B cell (primary cell): ENCODE measurements around the gene ARX. TPM values are rescaled to one million over a fixed set of nuclear protein-coding genes. Genes with fewer than 3 reads are reported as not detected.

Experiments
- ATAC-seq: fragments of 200-7000 bp; cut with Tn5 transposase; one replicate; pipeline ENCODE4 v1.10.0; 2021; ENCODE audit warnings: low read depth, mild to moderate bottlenecking, moderate number of reproducible peaks, moderate library complexity
- CTCF ChIA-PET: fragments of 350-600 bp; sonication (Branson Sonifier 250); formaldehyde crosslinking; loops from one replicate; lab custom pipeline; 2021; ENCODE audit warnings: antibody characterized with exemption, inconsistent platforms; lab: Charles Lee
- POLR2A ChIA-PET: fragments of 350-600 bp; sonication (Branson Sonifier 250); formaldehyde crosslinking; loops from one replicate; lab custom pipeline; 2021; ENCODE audit warnings: antibody characterized with exemption; lab: Charles Lee
- DNase-seq: peaks from one replicate; pipeline ENCODE4 v3.0.0; 2013
- H2AFZ ChIP-seq: 2 replicates; pipeline ENCODE4 v1.6.1; 2012; ENCODE audit warnings: mild to moderate bottlenecking, low read depth, low read length; ENCODE audit not compliant: insufficient read depth, poor library complexity, severe bottlenecking
- H3K27ac ChIP-seq, 2 donors: 1 replicate in 1 of 2; 2 replicates in 1 of 2; pipeline ENCODE4 v1.5.1; 2012 to 2013; ENCODE audit warnings: low read length in 2 of 2, mild to moderate bottlenecking in 2 of 2, moderate library complexity in 1 of 2
- H3K27me3 ChIP-seq, 4 experiments: fragments of 200-600 bp in 1 of 4; sonication (generic) in 1 of 4; replicated peaks in 1 of 4; 1 replicate in 2 of 4; 2 replicates in 2 of 4; pipeline versions ENCODE4 v1.6.1 to v1.7.0; 2013 to 2016; ENCODE audit warnings: low read length in 3 of 4, mild to moderate bottlenecking in 2 of 4, mixed read lengths in 1 of 4, moderate library complexity in 1 of 4; ENCODE audit not compliant: insufficient read depth in 4 of 4, control insufficient read depth in 3 of 4; ENCODE audit errors: control extremely low read depth in 1 of 4
- H3K36me3 ChIP-seq, 2 experiments: replicated peaks in 1 of 2; 1 replicate in 1 of 2; 2 replicates in 1 of 2; pipeline versions ENCODE4 v1.6.1 to v1.7.1; 2013; ENCODE audit warnings: low read length in 1 of 2; ENCODE audit not compliant: insufficient read depth in 2 of 2, control insufficient read depth in 1 of 2; ENCODE audit errors: control extremely low read depth in 1 of 2, extremely low read depth in 1 of 2
- H3K4me1 ChIP-seq, 2 donors: fragments of 200-600 bp in 1 of 2; sonication (generic) in 1 of 2; 1 replicate in 1 of 2; 2 replicates in 1 of 2; pipeline versions ENCODE4 v1.5.1 to v1.6.1; 2013 to 2017; ENCODE audit warnings: low read length in 2 of 2; ENCODE audit not compliant: control insufficient read depth in 2 of 2, insufficient read depth in 2 of 2
- H3K4me2 ChIP-seq: replicated peaks from 2 replicates; pipeline ENCODE3; 2012; ENCODE audit warnings: mild to moderate bottlenecking, low read depth, low read length; ENCODE audit not compliant: poor library complexity, severe bottlenecking
- H3K4me3 ChIP-seq, 5 experiments: fragments of 200-600 bp in 1 of 5; sonication (generic) in 1 of 5; 1 replicate in 3 of 5; 2 replicates in 2 of 5; pipeline versions ENCODE4 v1.5.1 to v1.7.0; 2011 to 2016; ENCODE audit warnings: low read length in 4 of 5, mild to moderate bottlenecking in 4 of 5, low read depth in 2 of 5, control low read depth in 1 of 5, moderate library complexity in 1 of 5; ENCODE audit not compliant: insufficient read depth in 1 of 5; ENCODE audit errors: control extremely low read depth in 1 of 5, extremely low read depth in 1 of 5
- H3K79me2 ChIP-seq: fragments of 200-600 bp; sonication (generic); one replicate; pipeline ENCODE4 v1.6.0; 2016; ENCODE audit warnings: low read length; ENCODE audit not compliant: control insufficient read depth, insufficient read depth
- H3K9ac ChIP-seq: fragments of 200-600 bp; sonication (generic); 2 replicates; pipeline ENCODE4 v1.6.1; 2017; ENCODE audit warnings: mild to moderate bottlenecking, low read length, moderate library complexity
- H3K9me3 ChIP-seq, 3 donors: one replicate each; pipeline versions ENCODE4 v1.6.1 to v1.7.1; 2013; ENCODE audit warnings: low read length in 2 of 3; ENCODE audit not compliant: control insufficient read depth in 2 of 3, insufficient read depth in 1 of 3; ENCODE audit errors: control extremely low read depth in 1 of 3
- H4K20me1 ChIP-seq: 2 replicates; pipeline ENCODE4 v1.6.0; 2012; ENCODE audit warnings: mild to moderate bottlenecking, low read length; ENCODE audit not compliant: insufficient read depth, control insufficient read depth, poor library complexity, severe bottlenecking
- H3K27ac Mint-ChIP-seq: one replicate; pipeline ENCODE4 v1.8.0; 2021; ENCODE audit warnings: mixed read lengths
- H3K27me3 Mint-ChIP-seq: one replicate; pipeline ENCODE4 v1.8.0; 2021; ENCODE audit warnings: mixed read lengths
- H3K4me1 Mint-ChIP-seq: one replicate; pipeline ENCODE4 v1.8.0; 2021; ENCODE audit warnings: mixed read lengths
- H3K4me3 Mint-ChIP-seq: one replicate; pipeline ENCODE4 v1.8.0; 2021; ENCODE audit warnings: mixed read lengths
- H3K9me3 Mint-ChIP-seq: one replicate; pipeline ENCODE4 v1.8.0; 2022; ENCODE audit warnings: mixed read lengths; ENCODE audit not compliant: insufficient read depth
- EZH2 ChIP-seq: IDR thresholded peaks from 2 replicates; pipeline ENCODE4 v1.6.1; 2012; ENCODE audit warnings: borderline replicate concordance, low read depth, mild to moderate bottlenecking, moderate library complexity, low read length; ENCODE audit not compliant: insufficient read depth, poor library complexity, severe bottlenecking
- WGBS: methylation state at CpG from one replicate; pipeline ENCODE4 v1.1.5; 2013; ENCODE audit warnings: missing lambda C conversion rate; ENCODE audit not compliant: insufficient coverage; 5-methylcytosine and 5-hydroxymethylcytosine counted together
- intact Hi-C: fragments of 100-400 bp; cut with micrococcal nuclease; formaldehyde crosslinking; loops from one replicate; pipeline ENCODE4 v1.10.0; 2022
- polyA plus RNA-seq: library from polyadenylated mRNA; depleted of rRNA; stranded (reverse); fragments of >200 nt; gene quantifications from 2 replicates; pipeline ENCODE4 v1.2.3, GENCODE V29; 2012
- total RNA-seq, 2 donors: library from RNA; stranded (reverse); fragments of 120-200 nt in 1 of 2; gene quantifications; 1 replicate in 1 of 2; 2 replicates in 1 of 2; pipeline versions ENCODE4 v1.2.3 to v1.2.4, GENCODE V29; 2013 to 2022
- TF ChIP-seq, protein P1 (sequence below): fragments of 200-600 bp; IDR thresholded peaks from one replicate; pipeline ENCODE4 v1.8.0; 2022; ENCODE audit warnings: antibody characterized with exemption, mild to moderate bottlenecking

ARX gene
- total and polyA plus RNA-seq, 2 donors (not counting 1 experiment from before 2014, with no cell fraction given): not detected

DNA sequence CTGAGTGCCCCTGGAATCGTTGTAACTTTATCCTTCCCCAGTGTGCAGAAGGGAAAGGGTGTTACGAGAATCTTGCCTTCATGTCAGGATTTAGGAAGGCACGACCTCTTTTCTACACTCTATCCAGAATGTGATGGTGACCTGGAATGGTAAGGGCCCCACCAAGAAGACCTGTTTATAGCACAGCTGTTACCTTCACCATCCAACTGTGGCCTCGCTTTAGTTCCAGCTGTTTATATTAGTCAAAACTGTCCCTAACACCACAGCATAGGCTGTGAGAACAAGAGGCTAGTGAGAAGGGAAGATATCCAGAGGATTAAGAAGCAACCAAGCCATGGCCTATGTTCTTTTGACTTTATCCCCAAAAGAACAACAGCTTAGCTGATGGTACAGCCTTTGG lies 28.0 kb downstream of the ARX start:
- H3K4me1 ChIP-seq: no peaks in the 10 kb centered on the region
- Mint-ChIP-seq H3K4me3 (no peak overlapping the region), H3K27ac (no peak overlapping the region), H3K27me3 (no peaks in the 10 kb centered on the region), H3K4me1 (no peaks in the 10 kb centered on the region), H3K9me3 (no peaks in the 10 kb centered on the region)
- ChIA-PET POLR2A (no interaction called here), CTCF (interaction anchor here (1.3 kb wide), 1 partner anchor 235 kb away, joined by 4 read pairs; no protein-coding TSS in a partner anchor)
- ATAC-seq (no peak), DNase-seq (no peak)
- H3K27ac ChIP-seq: no peak overlapping the region
- no peaks in the 10 kb centered on the region for H4K20me1 ChIP-seq
- no peaks in the 10 kb centered on the region for H3K79me2 ChIP-seq
- H3K36me3 ChIP-seq: peaks cover 0 to 2% of the 10 kb centered on the region in 2 experiments
- no peak overlapping the region for H3K9ac ChIP-seq
- intact Hi-C loops: no loop called here
- no peak overlapping the region for H2AFZ ChIP-seq
- no peaks in the 10 kb centered on the region for H3K9me3 ChIP-seq
- no peaks in the 10 kb centered on the region for H3K27me3 ChIP-seq
- WGBS: 100% methylated on average over 1 of the region's 4 CpGs
- H3K4me3 ChIP-seq: no peak overlapping the region
- TF ChIP-seq, protein P1, sequence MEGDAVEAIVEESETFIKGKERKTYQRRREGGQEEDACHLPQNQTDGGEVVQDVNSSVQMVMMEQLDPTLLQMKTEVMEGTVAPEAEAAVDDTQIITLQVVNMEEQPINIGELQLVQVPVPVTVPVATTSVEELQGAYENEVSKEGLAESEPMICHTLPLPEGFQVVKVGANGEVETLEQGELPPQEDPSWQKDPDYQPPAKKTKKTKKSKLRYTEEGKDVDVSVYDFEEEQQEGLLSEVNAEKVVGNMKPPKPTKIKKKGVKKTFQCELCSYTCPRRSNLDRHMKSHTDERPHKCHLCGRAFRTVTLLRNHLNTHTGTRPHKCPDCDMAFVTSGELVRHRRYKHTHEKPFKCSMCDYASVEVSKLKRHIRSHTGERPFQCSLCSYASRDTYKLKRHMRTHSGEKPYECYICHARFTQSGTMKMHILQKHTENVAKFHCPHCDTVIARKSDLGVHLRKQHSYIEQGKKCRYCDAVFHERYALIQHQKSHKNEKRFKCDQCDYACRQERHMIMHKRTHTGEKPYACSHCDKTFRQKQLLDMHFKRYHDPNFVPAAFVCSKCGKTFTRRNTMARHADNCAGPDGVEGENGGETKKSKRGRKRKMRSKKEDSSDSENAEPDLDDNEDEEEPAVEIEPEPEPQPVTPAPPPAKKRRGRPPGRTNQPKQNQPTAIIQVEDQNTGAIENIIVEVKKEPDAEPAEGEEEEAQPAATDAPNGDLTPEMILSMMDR: no peak
- TF ChIP-seq EZH2: no peak
- no peak overlapping the region for H3K4me2 ChIP-seq

DNA sequence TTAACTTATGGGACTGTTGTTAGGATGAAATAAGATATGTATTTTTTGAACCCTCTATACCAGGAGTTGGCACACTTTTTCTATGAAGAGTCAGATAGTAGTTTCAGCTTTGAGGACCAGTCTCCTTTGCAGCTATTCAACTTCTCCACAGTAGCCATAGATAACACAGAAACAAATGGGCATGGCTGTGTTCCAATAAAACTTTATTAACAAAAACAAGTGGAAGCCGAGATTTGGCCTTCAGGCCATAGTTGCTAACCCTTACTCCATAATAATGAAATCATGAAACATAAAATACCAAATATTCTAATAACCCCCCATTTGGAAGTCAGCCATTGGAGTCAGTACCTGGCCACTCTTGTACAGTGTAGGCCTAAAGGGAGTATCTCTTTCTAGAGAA lies 30.6 kb downstream of the ARX start:
- intact Hi-C loops: no loop called here
- no CpG with 5 or more reads among the region's 1 CpG for WGBS

More for the DNA sequence above, 30.6 kb downstream of the ARX start:
- Mint-ChIP-seq H3K4me1 (no peaks in the 10 kb centered on the region), H3K27ac (no peak overlapping the region), H3K27me3 (no peaks in the 10 kb centered on the region), H3K9me3 (no peaks in the 10 kb centered on the region), H3K4me3 (no peak overlapping the region)
- Histone ChIP-seq H3K4me3 (no peak overlapping the region), H3K79me2 (no peaks in the 10 kb centered on the region), H3K27me3 (no peaks in the 10 kb centered on the region), H4K20me1 (no peaks in the 10 kb centered on the region), H3K4me1 (no peaks in the 10 kb centered on the region), H3K9me3 (no peaks in the 10 kb centered on the region), H2AFZ (no peak overlapping the region), H3K9ac (no peak overlapping the region), H3K36me3 (peaks cover 0 to 2% of the 10 kb centered on the region in 2 experiments), H3K27ac (no peak overlapping the region), H3K4me2 (no peak overlapping the region)
- POLR2A ChIA-PET: no interaction called here
- no peak for TF ChIP-seq EZH2
- TF ChIP-seq, protein P1: no peak
- DNase-seq (no peak), ATAC-seq (no peak)
- CTCF ChIA-PET: no interaction called here
